Posterior vena cava (tissue), 2 donors: Measurements from ENCODE around the gene HIKESHI. TPM values are rescaled to one million over a fixed set of nuclear protein-coding genes. Genes with fewer than 3 reads are reported as not detected.

ENCODE experiments used
- DNase-seq: peaks from one replicate; pipeline ENCODE4 v3.0.0-alpha.2; 2020; ENCODE audit warnings: low spot score
- intact Hi-C, 2 donors: fragments of 100-400 bp; cut with DNase I; formaldehyde crosslinking; loops; one replicate each; pipeline versions ENCODE4 v1.14.1 to v1.14.2; 2022 to 2023
- long read RNA-seq, 2 donors: library from polyadenylated mRNA; unstranded; transcript quantifications; one replicate each; pipeline ENCODE4 v2.0.0, GENCODE V29; 2020 to 2021
- total RNA-seq, 2 donors: library from RNA; stranded (reverse); fragmentation: NEBNext Ultra II Directional; extraction: Animal tissue kit (Norgen Biotek cat#: 25700); gene quantifications; one replicate each; pipeline ENCODE4 v1.2.1, GENCODE V29; 2021
- donor health status: DM: yes; HTN: yes; CAD: no.
- donor health status: DM: yes; HTN: yes; CAD: no.

The HIKESHI gene
- 10 to 100 TPM; 29.1 to 40.3 TPM for total RNA-seq
- long read RNA-seq, donor 1, transcript HIKESHI-201 (5 exons, 1,113 nt), result major isoform, 8 of 12 reads
- long read RNA-seq, donor 1, partial matches to known transcripts, result 1 of 12 reads
- long read RNA-seq, donor 1, other reads (novel, unspliced or antisense), result 2 of 12 reads
- long read RNA-seq, donor 2, transcript HIKESHI-201 (5 exons, 1,113 nt), result major isoform, 32 of 38 reads
- long read RNA-seq, donor 2, partial matches to known transcripts, result 0 of 38 reads
- long read RNA-seq, donor 2, other reads (novel, unspliced or antisense), result 3 of 38 reads

- DNase-seq, result peak; percentile 100
- intact Hi-C loops, result no loop called here
Measured at GRCh38 chr11:86302092-86302793, at the start of gene HIKESHI. Gene HIKESHI, plus strand, starts transcription at chr11:86302240. Its CDS starts 209 bp downstream, at chr11:86302449.

GRCh38 chr11:86255896-86256295 is 46.1 kb upstream of the HIKESHI start:
- no peak for DNase-seq
- intact Hi-C loops, result no loop called here

- no peak for DNase-seq
- intact Hi-C loops, result no loop called here
Measured at GRCh38 chr11:86256608-86257007, 45.4 kb upstream of the HIKESHI start.

- intact Hi-C loops, result no loop called here
- DNase-seq, result no peak
Measured at GRCh38 chr11:86257446-86257845, 44.6 kb upstream of the HIKESHI start.

GRCh38 chr11:86259730-86260129 is 42.3 kb upstream of the HIKESHI start:
- no peak for DNase-seq
- intact Hi-C loops, result no loop called here

- DNase-seq, result no peak
- intact Hi-C loops, result no loop called here
Measured at GRCh38 chr11:86261328-86261727, 40.7 kb upstream of the HIKESHI start.

GRCh38 chr11:86262387-86262786 is 39.7 kb upstream of the HIKESHI start:
- DNase-seq, result no peak
- intact Hi-C loops, result no loop called here

- no peak for DNase-seq
- intact Hi-C loops, result no loop called here
Measured at GRCh38 chr11:86264649-86265048, 37.4 kb upstream of the HIKESHI start.

- intact Hi-C loops, result no loop called here
- DNase-seq, result no peak
Measured at GRCh38 chr11:86265194-86265593, 36.8 kb upstream of the HIKESHI start.

GRCh38 chr11:86269645-86270044 is 32.4 kb upstream of the HIKESHI start:
- DNase-seq, result no peak
- intact Hi-C loops, result loop anchor here in 1 of 2 donors (10.0 kb wide), 1 partner anchor 65 kb away; no protein-coding TSS in a partner anchor

GRCh38 chr11:86274503-86274902 is 27.5 kb upstream of the HIKESHI start:
- intact Hi-C loops, result loop anchor here in 1 of 2 donors (10.0 kb wide), 1 partner anchor 60 kb away; no protein-coding TSS in a partner anchor
- DNase-seq, result no peak

GRCh38 chr11:86274999-86275398 is 27.0 kb upstream of the HIKESHI start:
- DNase-seq, result no peak
- intact Hi-C loops, result loop anchor here in 1 of 2 donors (10.0 kb wide), 1 partner anchor 60 kb away; no protein-coding TSS in a partner anchor

- intact Hi-C loops, result loop anchor here in 1 of 2 donors (10.0 kb wide), 1 partner anchor 59 kb away; no protein-coding TSS in a partner anchor
- DNase-seq, result no peak
Measured at GRCh38 chr11:86275493-86276370, 26.3 kb upstream of the HIKESHI start.

- intact Hi-C loops, result loop anchor here in 1 of 2 donors (10.0 kb wide), 1 partner anchor 57 kb away; no protein-coding TSS in a partner anchor
- DNase-seq, result no peak
Measured at GRCh38 chr11:86277741-86278140, 24.3 kb upstream of the HIKESHI start.

- no peak for DNase-seq
- intact Hi-C loops, result loop anchor here in 1 of 2 donors (10.0 kb wide), 1 partner anchor 57 kb away; no protein-coding TSS in a partner anchor
Measured at GRCh38 chr11:86278226-86278625, 23.8 kb upstream of the HIKESHI start.

GRCh38 chr11:86279747-86280146 is 22.3 kb upstream of the HIKESHI start:
- DNase-seq, result no peak
- intact Hi-C loops, result loop anchor here in 1 of 2 donors (10.0 kb wide), 1 partner anchor 55 kb away; no protein-coding TSS in a partner anchor

- intact Hi-C loops, result no loop called here
- DNase-seq, result no peak
Measured at GRCh38 chr11:86287468-86287796, 14.6 kb upstream of the HIKESHI start.

- intact Hi-C loops, result no loop called here
- DNase-seq, result no peak
Measured at GRCh38 chr11:86288776-86289507, 13.1 kb upstream of the HIKESHI start.
